ENCODE measurements around the gene KRT79. TPM values are rescaled to one million over a fixed set of nuclear protein-coding genes. Genes with fewer than 3 reads are reported as not detected.

The KRT79 gene
- polyA plus RNA-seq, 1 experiment, result 0.04 TPM

DNA sequence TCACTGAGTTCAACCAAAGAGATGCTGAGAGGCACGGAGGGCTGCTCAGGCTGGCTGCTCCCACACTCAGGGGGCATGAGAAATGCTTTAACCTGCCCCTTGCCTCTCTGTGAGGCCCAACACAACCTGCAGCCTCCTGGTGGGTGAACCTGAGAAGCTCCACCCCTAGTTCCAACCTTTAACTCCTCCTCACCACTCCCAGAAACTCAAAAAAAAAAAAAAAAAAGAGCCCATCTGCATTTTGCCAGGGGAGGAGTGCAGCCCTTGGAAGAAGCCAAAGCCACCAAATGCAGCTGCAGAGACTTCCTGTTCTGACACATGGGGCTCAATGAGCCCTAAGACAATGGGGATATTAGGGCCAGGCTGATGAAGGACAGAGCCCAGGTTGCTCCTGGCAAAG lies 29.1 kb downstream of the KRT79 start:
- H3K27me3 ChIP-seq (ENCODE audit: control insufficient read depth, insufficient read depth, low read length), result peaks cover 15% of the 10 kb centered on the region
- POLR2A ChIA-PET, result no interaction called here
- no peak overlapping the region for H3K27ac ChIP-seq (ENCODE audit: low read depth, low read length)

GRCh38 chr12:52802442-52802841 lies 31.7 kb downstream of the KRT79 start:
- Histone ChIP-seq H3K4me3 (ENCODE audit: low read depth, low read length) (no peak overlapping the region), H3K27me3 (ENCODE audit: control insufficient read depth, insufficient read depth, low read length) (peaks cover 3% of the 10 kb centered on the region), H3K9me3 (ENCODE audit: control insufficient read depth, insufficient read depth, low read length) (no peaks in the 10 kb centered on the region), H3K27ac (ENCODE audit: low read depth, low read length) (no peak overlapping the region)
- ChIA-PET CTCF (no interaction called here), POLR2A (no interaction called here)
- TF ChIP-seq CTCF (IDR thresholded peaks at IDR 0.05; ENCODE audit: low read depth, low read length), result no peak
- DNase-seq (ENCODE audit: low read depth, low spot score), result no peak

More for the DNA sequence above, 29.1 kb downstream of the KRT79 start:
- no peak for TF ChIP-seq CTCF (IDR thresholded peaks at IDR 0.05; ENCODE audit: low read depth, low read length)
- no peak for DNase-seq (ENCODE audit: low read depth, low spot score)
- Histone ChIP-seq H3K4me3 (ENCODE audit: low read depth, low read length) (no peak overlapping the region), H3K9me3 (ENCODE audit: control insufficient read depth, insufficient read depth, low read length) (no peaks in the 10 kb centered on the region)
- CTCF ChIA-PET, result no interaction called here

DNA sequence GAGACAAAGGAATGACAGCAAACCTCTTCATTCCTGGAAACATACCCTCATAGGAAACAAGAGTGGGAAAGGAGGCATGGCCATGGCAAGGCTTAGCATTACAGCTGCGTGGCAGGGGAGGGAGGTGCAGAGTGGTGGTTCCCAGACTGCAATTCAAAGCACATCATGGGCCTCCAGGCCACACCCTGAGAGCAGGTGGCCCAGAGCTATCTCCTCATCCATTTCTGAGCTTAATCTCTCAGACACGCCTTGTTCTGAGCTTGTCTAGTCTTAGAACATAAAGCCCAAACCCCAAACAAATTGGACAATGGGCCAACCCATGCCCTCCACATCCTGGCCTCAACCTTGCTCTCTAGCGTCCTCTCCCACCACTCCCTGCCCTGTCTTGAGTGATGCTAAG lies 32.3 kb downstream of the KRT79 start:
- ChIA-PET CTCF (interaction anchor here (1.8 kb wide), 1 partner anchor 64 kb away, joined by 7 read pairs; no protein-coding TSS in a partner anchor), POLR2A (no interaction called here)
- no peak for TF ChIP-seq CTCF (IDR thresholded peaks at IDR 0.05; ENCODE audit: low read depth, low read length)
- Histone ChIP-seq H3K4me3 (ENCODE audit: low read depth, low read length) (no peak overlapping the region), H3K27me3 (ENCODE audit: control insufficient read depth, insufficient read depth, low read length) (peaks cover 3% of the 10 kb centered on the region), H3K27ac (ENCODE audit: low read depth, low read length) (no peak overlapping the region), H3K9me3 (ENCODE audit: control insufficient read depth, insufficient read depth, low read length) (no peaks in the 10 kb centered on the region)
- no peak for DNase-seq (ENCODE audit: low read depth, low spot score)

DNA sequence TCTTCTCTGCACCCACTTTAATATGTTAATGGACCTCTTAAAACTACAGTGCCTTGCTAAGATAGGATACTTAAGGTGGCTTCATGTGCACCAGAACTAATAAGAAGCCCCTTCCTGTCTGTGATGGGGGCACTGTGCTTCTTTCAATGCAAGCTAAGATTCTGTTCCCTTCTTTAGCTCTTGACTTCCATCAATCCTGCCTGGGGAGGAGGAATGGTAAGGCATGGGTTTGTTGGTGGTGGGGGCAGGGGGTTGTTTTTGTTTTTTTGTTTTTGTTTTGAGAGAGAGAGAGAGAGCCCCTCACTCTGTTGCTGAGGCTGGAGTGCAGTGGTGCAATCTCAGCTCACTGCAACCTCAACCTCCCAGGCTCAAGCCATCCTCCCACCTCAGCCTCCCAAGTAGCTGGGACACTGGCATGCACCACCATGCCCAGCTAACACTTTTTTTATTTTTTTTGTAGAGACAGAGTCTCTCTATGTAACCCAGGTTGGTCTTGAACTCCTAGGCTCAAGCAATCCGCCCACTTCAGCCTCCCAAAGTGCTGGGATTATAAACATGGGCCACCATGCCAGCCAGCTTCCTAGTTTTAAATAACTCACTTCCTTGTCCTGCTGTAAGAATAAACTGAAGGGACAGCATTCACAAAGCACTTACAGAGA lies 33.7 kb downstream of the KRT79 start:
- H3K4me3 ChIP-seq (ENCODE audit: low read depth, low read length), result no peak overlapping the region
- H3K9me3 ChIP-seq (ENCODE audit: control insufficient read depth, insufficient read depth, low read length), result no peaks in the 10 kb centered on the region; the same call in 1 of the 2 replicates
- peaks cover 3% of the 10 kb centered on the region for H3K27me3 ChIP-seq (ENCODE audit: control insufficient read depth, insufficient read depth, low read length)
- CTCF ChIA-PET, result interaction anchor here (0.6 to 1.8 kb wide), 4 partner anchors 65 to 522 kb away, joined by 3 to 7 read pairs (median 4); no protein-coding TSS in a partner anchor
- TF ChIP-seq CTCF (IDR thresholded peaks at IDR 0.05; ENCODE audit: low read depth, low read length), result no peak
- no peak for DNase-seq (ENCODE audit: low read depth, low spot score)
- H3K27ac ChIP-seq (ENCODE audit: low read depth, low read length), result no peak overlapping the region
- POLR2A ChIA-PET, result interaction anchor here (0.6 to 0.7 kb wide), 2 partner anchors 110 to 429 kb away, joined by 3 read pairs; no protein-coding TSS in a partner anchor

- TF ChIP-seq CTCF (IDR thresholded peaks at IDR 0.05; ENCODE audit: low read depth, low read length), result no peak
- no peaks in the 10 kb centered on the region; the same call in 1 of the 2 replicates for H3K9me3 ChIP-seq (ENCODE audit: control insufficient read depth, insufficient read depth, low read length)
- H3K4me3 ChIP-seq (ENCODE audit: low read depth, low read length), result no peak overlapping the region
- ChIA-PET CTCF (interaction anchor here (0.6 to 0.9 kb wide), 2 partner anchors 427 to 521 kb away, joined by 3 to 4 read pairs; no protein-coding TSS in a partner anchor), POLR2A (no interaction called here)
- DNase-seq (ENCODE audit: low read depth, low spot score), result no peak
- H3K27me3 ChIP-seq (ENCODE audit: control insufficient read depth, insufficient read depth, low read length), result peaks cover 3% of the 10 kb centered on the region
- H3K27ac ChIP-seq (ENCODE audit: low read depth, low read length), result no peak overlapping the region
Measured at GRCh38 chr12:52799505-52800211, 34.5 kb downstream of the KRT79 start.
